DOHH2 (cell line): ENCODE data around the gene ARAP1.

ENCODE experiments used
- H3F3A ChIP-seq: fragments of 200-600 bp; sonication (generic), shearing (Covaris generic); 2 replicates; pipeline ENCODE4 v1.6.0; 2016; ENCODE audit warnings: antibody characterized with exemption, mild to moderate bottlenecking; ENCODE audit not compliant: control insufficient read depth, insufficient read depth
- H3K27ac ChIP-seq: fragments of 200-600 bp; sonication (generic); 2 replicates; pipeline ENCODE4 v1.5.1; 2014; ENCODE audit warnings: low read depth, mild to moderate bottlenecking, low read length, moderate library complexity
- H3K27me3 ChIP-seq: fragments of 200-600 bp; sonication (generic); 2 replicates; pipeline ENCODE4 v1.6.1; 2014; ENCODE audit warnings: mild to moderate bottlenecking, low read length, mixed read lengths; ENCODE audit not compliant: control insufficient read depth
- H3K36me3 ChIP-seq: fragments of 200-600 bp; sonication (generic); 2 replicates; pipeline ENCODE4 v1.6.1; 2014; ENCODE audit warnings: mild to moderate bottlenecking, low read length, moderate library complexity, mixed read lengths; ENCODE audit not compliant: control insufficient read depth
- H3K4me1 ChIP-seq: fragments of 200-600 bp; sonication (generic); 2 replicates; pipeline ENCODE4 v1.6.1; 2014; ENCODE audit warnings: mild to moderate bottlenecking, low read length, mixed read lengths; ENCODE audit not compliant: control insufficient read depth
- H3K4me2 ChIP-seq: fragments of 200-600 bp; sonication (generic); 2 replicates; pipeline ENCODE4 v1.6.0; 2014; ENCODE audit warnings: mild to moderate bottlenecking, low read length, moderate library complexity
- H3K4me3 ChIP-seq: fragments of 200-600 bp; sonication (generic); 2 replicates; pipeline ENCODE4 v1.5.1; 2014; ENCODE audit warnings: mild to moderate bottlenecking, low read length, mixed read lengths
- H3K79me2 ChIP-seq: fragments of 200-600 bp; sonication (generic); 2 replicates; pipeline ENCODE4 v1.6.1; 2014; ENCODE audit warnings: mild to moderate bottlenecking, low read length, mixed read lengths; ENCODE audit not compliant: control insufficient read depth
- H3K9me2 ChIP-seq: fragments of 200-600 bp; sonication (generic); replicated peaks from 2 replicates; pipeline ENCODE4 v1.6.1; 2014; ENCODE audit warnings: mild to moderate bottlenecking, low read length, mixed read lengths; ENCODE audit not compliant: control insufficient read depth
- H3K9me3 ChIP-seq: fragments of 200-600 bp; sonication (generic); 2 replicates; pipeline ENCODE4 v1.6.1; 2014; ENCODE audit warnings: antibody characterized with exemption, low read length, mixed read lengths; ENCODE audit not compliant: control insufficient read depth, insufficient read depth
- H4K20me1 ChIP-seq: fragments of 200-600 bp; sonication (generic); 2 replicates; pipeline ENCODE4 v1.6.0; 2014; ENCODE audit warnings: low read depth, mild to moderate bottlenecking, antibody characterized with exemption, low read length, moderate library complexity; ENCODE audit not compliant: control insufficient read depth, insufficient read depth
- EZH2phosphoT487 ChIP-seq: fragments of 200-600 bp; sonication (generic); IDR thresholded peaks from 2 replicates; pipeline ENCODE4 v1.6.1; 2017; ENCODE audit warnings: borderline replicate concordance, mild to moderate bottlenecking, antibody characterized with exemption, low read length, moderate library complexity, mixed read lengths
- TF ChIP-seq, protein P1 (sequence below): fragments of 200-600 bp; sonication (generic); IDR thresholded peaks from one replicate; pipeline ENCODE4 v1.5.1; 2014; ENCODE audit warnings: antibody characterized with exemption, mild to moderate bottlenecking, low read depth, low read length; ENCODE audit not compliant: poor library complexity, severe bottlenecking

The ARAP1 gene

DNA sequence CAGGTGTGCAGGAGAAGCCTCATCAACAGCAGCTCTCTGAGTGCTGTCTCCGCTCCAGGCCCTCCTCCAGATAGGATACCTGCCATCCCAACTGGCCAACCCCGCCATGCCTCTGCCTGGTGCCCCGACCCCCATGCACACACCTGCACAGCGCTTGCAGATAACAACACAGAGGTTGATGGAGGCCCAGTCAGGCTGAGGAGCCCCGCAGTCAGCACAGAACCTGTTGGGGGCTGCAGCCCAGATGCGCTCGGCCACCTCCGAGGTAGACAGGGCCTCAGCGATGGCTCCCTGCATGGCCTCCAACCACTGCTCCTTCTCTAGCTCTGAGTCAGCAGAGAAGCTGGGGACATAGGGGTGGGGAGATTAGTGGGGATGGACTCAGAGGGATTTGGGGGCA, 45.2 kb downstream of the ARAP1 start:
- Histone ChIP-seq H3K79me2 (no peaks in the 10 kb centered on the region), H3K9me2 (no peaks in the 10 kb centered on the region), H3K27ac (no peak overlapping the region), H4K20me1 (no peaks in the 10 kb centered on the region), H3K36me3 (peaks cover 38% of the 10 kb centered on the region; the same call in 1 of the 2 replicates), H3K4me2 (no peak overlapping the region), H3K27me3 (no peaks in the 10 kb centered on the region), H3K9me3 (no peaks in the 10 kb centered on the region), H3F3A (no peaks in the 10 kb centered on the region), H3K4me3 (no peak overlapping the region), H3K4me1 (no peaks in the 10 kb centered on the region)
- TF ChIP-seq EZH2phosphoT487: no peak
- TF ChIP-seq, protein P1, sequence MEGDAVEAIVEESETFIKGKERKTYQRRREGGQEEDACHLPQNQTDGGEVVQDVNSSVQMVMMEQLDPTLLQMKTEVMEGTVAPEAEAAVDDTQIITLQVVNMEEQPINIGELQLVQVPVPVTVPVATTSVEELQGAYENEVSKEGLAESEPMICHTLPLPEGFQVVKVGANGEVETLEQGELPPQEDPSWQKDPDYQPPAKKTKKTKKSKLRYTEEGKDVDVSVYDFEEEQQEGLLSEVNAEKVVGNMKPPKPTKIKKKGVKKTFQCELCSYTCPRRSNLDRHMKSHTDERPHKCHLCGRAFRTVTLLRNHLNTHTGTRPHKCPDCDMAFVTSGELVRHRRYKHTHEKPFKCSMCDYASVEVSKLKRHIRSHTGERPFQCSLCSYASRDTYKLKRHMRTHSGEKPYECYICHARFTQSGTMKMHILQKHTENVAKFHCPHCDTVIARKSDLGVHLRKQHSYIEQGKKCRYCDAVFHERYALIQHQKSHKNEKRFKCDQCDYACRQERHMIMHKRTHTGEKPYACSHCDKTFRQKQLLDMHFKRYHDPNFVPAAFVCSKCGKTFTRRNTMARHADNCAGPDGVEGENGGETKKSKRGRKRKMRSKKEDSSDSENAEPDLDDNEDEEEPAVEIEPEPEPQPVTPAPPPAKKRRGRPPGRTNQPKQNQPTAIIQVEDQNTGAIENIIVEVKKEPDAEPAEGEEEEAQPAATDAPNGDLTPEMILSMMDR: no peak

DNA sequence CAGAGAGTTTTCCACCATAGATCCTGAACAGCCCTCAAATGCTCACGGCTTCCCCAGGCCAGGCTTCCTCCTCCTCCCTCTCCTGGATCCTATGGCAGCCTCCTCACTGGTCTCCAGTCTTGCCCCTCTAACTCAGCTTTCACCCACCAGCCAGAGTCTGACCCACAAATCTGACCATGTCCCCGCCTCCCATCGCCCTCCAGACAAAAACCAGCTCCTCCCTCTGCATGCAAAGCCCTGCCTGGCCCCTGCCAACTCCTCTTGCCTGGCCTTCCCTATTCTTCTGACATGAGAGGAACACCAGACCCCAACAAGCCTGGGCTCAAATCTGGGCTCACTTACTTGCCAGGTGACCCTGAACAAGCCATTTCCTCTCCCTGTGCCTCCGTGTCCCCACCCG, 45.6 kb downstream of the ARAP1 start:
- no peaks in the 10 kb centered on the region for H3F3A ChIP-seq

DNA sequence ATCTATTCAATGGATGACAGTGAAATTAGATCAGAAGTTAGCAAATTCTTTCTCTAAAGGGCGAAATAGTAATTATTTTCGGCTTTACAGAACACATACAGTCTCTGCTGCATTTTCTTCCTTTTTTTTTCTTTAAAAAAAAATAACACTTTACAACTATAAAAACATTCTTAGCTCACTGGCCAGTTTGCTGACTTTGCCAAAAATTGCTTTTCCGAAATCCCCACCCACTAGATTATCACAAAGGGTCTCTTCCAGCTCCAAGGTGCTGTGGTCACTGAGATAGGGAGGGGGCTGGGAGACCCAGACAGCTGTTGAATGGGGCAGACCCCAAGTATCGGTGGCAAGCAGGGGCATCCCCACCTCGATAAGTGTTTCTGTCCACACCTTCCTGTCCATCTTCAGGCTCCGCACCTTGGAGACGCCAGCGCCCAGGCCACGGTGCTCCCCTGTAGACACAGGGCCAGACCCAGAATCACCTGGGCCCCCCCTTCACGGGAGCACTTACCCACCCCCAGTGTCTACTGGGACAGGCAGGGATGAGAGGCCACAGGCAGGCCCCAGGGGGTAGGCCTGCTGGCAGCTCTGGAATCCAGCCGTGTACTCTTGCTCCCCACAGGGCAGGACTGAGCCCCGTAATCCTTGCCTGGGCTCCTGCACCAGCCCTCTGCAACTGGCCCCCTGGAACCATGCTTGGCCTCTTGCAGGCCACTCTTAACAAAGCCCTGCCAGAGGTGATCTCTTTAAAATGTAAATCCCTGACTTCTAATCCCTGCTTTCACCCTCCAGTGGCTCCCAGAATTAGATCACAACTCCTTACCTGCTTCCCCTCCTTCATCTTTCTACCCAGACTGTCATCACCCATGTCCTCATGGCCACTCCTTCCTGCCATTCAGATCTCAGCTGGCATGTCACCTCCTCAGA, 46.5 kb downstream of the ARAP1 start:
- peaks cover 46% of the 10 kb centered on the region for H3K36me3 ChIP-seq
- H3K27ac ChIP-seq: no peak overlapping the region
- H3K9me2 ChIP-seq: no peaks in the 10 kb centered on the region
- H3K27me3 ChIP-seq: no peaks in the 10 kb centered on the region
- H3K4me3 ChIP-seq: no peak overlapping the region
- H3K4me2 ChIP-seq: no peak overlapping the region
- no peaks in the 10 kb centered on the region for H4K20me1 ChIP-seq
- H3K4me1 ChIP-seq: no peaks in the 10 kb centered on the region
- no peaks in the 10 kb centered on the region for H3K79me2 ChIP-seq
- H3F3A ChIP-seq: no peaks in the 10 kb centered on the region
- no peaks in the 10 kb centered on the region for H3K9me3 ChIP-seq
- no peak for TF ChIP-seq EZH2phosphoT487
- TF ChIP-seq, protein P1: no peak

More for the DNA sequence above, 45.6 kb downstream of the ARAP1 start:
- no peak overlapping the region for H3K27ac ChIP-seq
- no peaks in the 10 kb centered on the region for H4K20me1 ChIP-seq
- H3K36me3 ChIP-seq: peaks cover 41% of the 10 kb centered on the region
- TF ChIP-seq EZH2phosphoT487: no peak
- TF ChIP-seq, protein P1: no peak
- H3K9me2 ChIP-seq: no peaks in the 10 kb centered on the region
- no peaks in the 10 kb centered on the region for H3K4me1 ChIP-seq
- H3K27me3 ChIP-seq: no peaks in the 10 kb centered on the region
- no peaks in the 10 kb centered on the region for H3K79me2 ChIP-seq
- no peak overlapping the region for H3K4me2 ChIP-seq
- H3K4me3 ChIP-seq: no peak overlapping the region
- no peaks in the 10 kb centered on the region for H3K9me3 ChIP-seq
